ENCODE measurements around the gene ZNF511.

DNA sequence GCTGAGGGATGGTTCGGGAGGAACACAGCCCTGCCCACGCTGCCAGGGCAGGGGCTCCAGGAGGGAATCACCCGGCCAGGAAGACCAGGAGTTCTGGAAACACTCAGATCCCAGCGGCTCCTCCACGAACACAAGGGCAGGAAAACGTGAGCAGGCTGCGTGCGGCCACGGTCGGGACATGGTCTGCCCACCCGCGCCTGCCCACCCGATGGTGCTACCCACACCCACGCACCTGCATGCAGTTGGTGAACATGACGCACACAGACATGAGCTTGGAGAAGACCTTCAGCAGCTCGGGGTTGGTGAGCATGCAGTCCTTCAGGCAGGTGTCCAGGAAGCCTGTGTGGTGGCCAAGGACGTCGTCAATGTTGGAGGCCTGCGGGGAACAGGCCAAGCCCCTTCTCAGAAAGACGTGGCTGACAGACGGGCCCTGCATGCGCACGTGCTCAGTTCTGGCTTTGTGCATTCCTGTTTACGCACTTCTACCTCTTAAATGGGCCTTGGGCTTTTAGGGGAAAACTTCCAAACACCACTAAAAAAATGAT lies 25.8 kb upstream of the ZNF511 start:
- TF ChIP-seq JUN (CRISPR knock-in tag; IDR thresholded peaks at IDR 0.05) (no peak), TCF7 (CRISPR knock-in tag; IDR thresholded peaks at IDR 0.05; ENCODE audit: low read depth) (no peak), ZNF138 (CRISPR knock-in tag; conservative IDR thresholded peaks at IDR 0.05) (no peak), ELF4 (CRISPR knock-in tag; IDR thresholded peaks at IDR 0.05; ENCODE audit: low read depth) (no peak), FOXJ3 (CRISPR knock-in tag; IDR thresholded peaks at IDR 0.05; ENCODE audit: borderline replicate concordance) (no peak), CREB1 (CRISPR knock-in tag; IDR thresholded peaks at IDR 0.05) (no peak), NFYB (CRISPR knock-in tag; conservative IDR thresholded peaks at IDR 0.05; ENCODE audit: low read depth) (no peak), ZNF671 (CRISPR knock-in tag; IDR thresholded peaks at IDR 0.05) (no peak), TP53 (CRISPR knock-in tag; IDR thresholded peaks at IDR 0.05) (no peak)
- TF ChIP-seq, protein P1, sequence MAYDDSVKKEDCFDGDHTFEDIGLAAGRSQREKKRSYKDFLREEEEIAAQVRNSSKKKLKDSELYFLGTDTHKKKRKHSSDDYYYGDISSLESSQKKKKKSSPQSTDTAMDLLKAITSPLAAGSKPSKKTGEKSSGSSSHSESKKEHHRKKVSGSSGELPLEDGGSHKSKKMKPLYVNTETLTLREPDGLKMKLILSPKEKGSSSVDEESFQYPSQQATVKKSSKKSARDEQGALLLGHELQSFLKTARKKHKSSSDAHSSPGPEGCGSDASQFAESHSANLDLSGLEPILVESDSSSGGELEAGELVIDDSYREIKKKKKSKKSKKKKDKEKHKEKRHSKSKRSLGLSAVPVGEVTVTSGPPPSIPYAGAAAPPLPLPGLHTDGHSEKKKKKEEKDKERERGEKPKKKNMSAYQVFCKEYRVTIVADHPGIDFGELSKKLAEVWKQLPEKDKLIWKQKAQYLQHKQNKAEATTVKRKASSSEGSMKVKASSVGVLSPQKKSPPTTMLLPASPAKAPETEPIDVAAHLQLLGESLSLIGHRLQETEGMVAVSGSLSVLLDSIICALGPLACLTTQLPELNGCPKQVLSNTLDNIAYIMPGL (CRISPR knock-in tag; IDR thresholded peaks at IDR 0.05) = no peak
- TF ChIP-seq, protein P2, sequence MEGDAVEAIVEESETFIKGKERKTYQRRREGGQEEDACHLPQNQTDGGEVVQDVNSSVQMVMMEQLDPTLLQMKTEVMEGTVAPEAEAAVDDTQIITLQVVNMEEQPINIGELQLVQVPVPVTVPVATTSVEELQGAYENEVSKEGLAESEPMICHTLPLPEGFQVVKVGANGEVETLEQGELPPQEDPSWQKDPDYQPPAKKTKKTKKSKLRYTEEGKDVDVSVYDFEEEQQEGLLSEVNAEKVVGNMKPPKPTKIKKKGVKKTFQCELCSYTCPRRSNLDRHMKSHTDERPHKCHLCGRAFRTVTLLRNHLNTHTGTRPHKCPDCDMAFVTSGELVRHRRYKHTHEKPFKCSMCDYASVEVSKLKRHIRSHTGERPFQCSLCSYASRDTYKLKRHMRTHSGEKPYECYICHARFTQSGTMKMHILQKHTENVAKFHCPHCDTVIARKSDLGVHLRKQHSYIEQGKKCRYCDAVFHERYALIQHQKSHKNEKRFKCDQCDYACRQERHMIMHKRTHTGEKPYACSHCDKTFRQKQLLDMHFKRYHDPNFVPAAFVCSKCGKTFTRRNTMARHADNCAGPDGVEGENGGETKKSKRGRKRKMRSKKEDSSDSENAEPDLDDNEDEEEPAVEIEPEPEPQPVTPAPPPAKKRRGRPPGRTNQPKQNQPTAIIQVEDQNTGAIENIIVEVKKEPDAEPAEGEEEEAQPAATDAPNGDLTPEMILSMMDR (IDR thresholded peaks at IDR 0.05) = no peak
- TF ChIP-seq, protein P3, sequence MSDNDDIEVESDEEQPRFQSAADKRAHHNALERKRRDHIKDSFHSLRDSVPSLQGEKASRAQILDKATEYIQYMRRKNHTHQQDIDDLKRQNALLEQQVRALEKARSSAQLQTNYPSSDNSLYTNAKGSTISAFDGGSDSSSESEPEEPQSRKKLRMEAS (CRISPR knock-in tag; IDR thresholded peaks at IDR 0.05) = no peak
- TF ChIP-seq, protein P4, sequence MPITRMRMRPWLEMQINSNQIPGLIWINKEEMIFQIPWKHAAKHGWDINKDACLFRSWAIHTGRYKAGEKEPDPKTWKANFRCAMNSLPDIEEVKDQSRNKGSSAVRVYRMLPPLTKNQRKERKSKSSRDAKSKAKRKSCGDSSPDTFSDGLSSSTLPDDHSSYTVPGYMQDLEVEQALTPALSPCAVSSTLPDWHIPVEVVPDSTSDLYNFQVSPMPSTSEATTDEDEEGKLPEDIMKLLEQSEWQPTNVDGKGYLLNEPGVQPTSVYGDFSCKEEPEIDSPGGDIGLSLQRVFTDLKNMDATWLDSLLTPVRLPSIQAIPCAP (CRISPR knock-in tag; IDR thresholded peaks at IDR 0.05) = no peak
